IMR-90 (cell line): ENCODE results near the gene CDX2. TPM values are rescaled to one million over a fixed set of nuclear protein-coding genes. Genes with fewer than 3 reads are reported as not detected.

Experiments used
- ATAC-seq: fragments of 200-7000 bp; cut with Tn5 transposase; 2 replicates; pipeline ENCODE4 v1.9.1; 2020; ENCODE audit warnings: low read depth, mild to moderate bottlenecking, moderate library complexity
- BruUV-seq: library from RNA; stranded (reverse); fragments of 400-500 nt; replicated peaks from 2 replicates; lab custom pipeline; 2021; lab: Mats Ljungman, UMichigan
- CTCF ChIA-PET: fragments of 300-600 bp; formaldehyde crosslinking; extraction: SDS; loops from one replicate; lab custom pipeline; 2021; ENCODE audit warnings: antibody characterized with exemption; lab: Yijun Ruan, JAX
- POLR2A ChIA-PET: fragments of 300-600 bp; sonication (Branson Sonifier 250); formaldehyde crosslinking; loops from one replicate; lab custom pipeline; 2022; ENCODE audit warnings: antibody characterized with exemption; ENCODE audit not compliant: unreplicated experiment; lab: Charles Lee
- DNase-seq: peaks from one replicate; pipeline ENCODE4 v3.0.0; 2013
- H2AFZ ChIP-seq: replicated peaks from 2 replicates; pipeline ENCODE3; 2013; ENCODE audit warnings: low read length, mild to moderate bottlenecking; ENCODE audit not compliant: poor library complexity
- H2AK5ac ChIP-seq: 2 replicates; pipeline ENCODE4 v1.6.1; 2013; ENCODE audit warnings: low read depth, low read length, inconsistent platforms
- H2AK9ac ChIP-seq: replicated peaks from 2 replicates; pipeline ENCODE3; 2013; ENCODE audit warnings: mild to moderate bottlenecking, low read depth, low read length, moderate library complexity; ENCODE audit not compliant: poor library complexity
- H2BK120ac ChIP-seq: 2 replicates; pipeline ENCODE4 v1.6.1; 2013; ENCODE audit warnings: low read depth, low read length, inconsistent platforms
- H2BK15ac ChIP-seq: 3 replicates; pipeline ENCODE4 v1.6.1; 2013; ENCODE audit warnings: low read depth, low read length, inconsistent platforms
- H2BK20ac ChIP-seq: 2 replicates; pipeline ENCODE4 v1.6.1; 2013; ENCODE audit warnings: low read depth, mild to moderate bottlenecking, inconsistent platforms, low read length, moderate library complexity
- H2BK5ac ChIP-seq: 2 replicates; pipeline ENCODE4 v1.6.1; 2013; ENCODE audit warnings: mild to moderate bottlenecking, low read depth, low read length, inconsistent platforms; ENCODE audit not compliant: poor library complexity, severe bottlenecking
- H3K14ac ChIP-seq: replicated peaks from 2 replicates; pipeline ENCODE4 v1.6.1; 2013; ENCODE audit warnings: low read depth, low read length, inconsistent platforms
- H3K18ac ChIP-seq: 2 replicates; pipeline ENCODE4 v1.6.1; 2013; ENCODE audit warnings: low read depth, low read length, control low read depth
- H3K23ac ChIP-seq: 2 replicates; pipeline ENCODE4 v1.6.1; 2013; ENCODE audit warnings: low read depth, low read length, inconsistent platforms
- H3K27ac ChIP-seq: 2 replicates; pipeline ENCODE4 v1.5.1; 2013; ENCODE audit warnings: mild to moderate bottlenecking, control low read depth, low read length; ENCODE audit not compliant: insufficient read depth
- H3K27me3 ChIP-seq: 2 replicates; pipeline ENCODE4 v1.6.1; 2013; ENCODE audit warnings: low read length; ENCODE audit not compliant: control insufficient read depth, insufficient read depth
- H3K36me3 ChIP-seq: 2 replicates; pipeline ENCODE4 v1.6.1; 2013; ENCODE audit warnings: low read length, mixed read lengths; ENCODE audit not compliant: control insufficient read depth, insufficient read depth
- H3K4ac ChIP-seq: 2 replicates; pipeline ENCODE4 v1.6.1; 2013; ENCODE audit warnings: low read depth, low read length, inconsistent platforms
- H3K4me1 ChIP-seq: 2 replicates; pipeline ENCODE4 v1.6.1; 2013; ENCODE audit warnings: low read length, mixed read lengths; ENCODE audit not compliant: control insufficient read depth, insufficient read depth
- H3K4me2 ChIP-seq: 2 replicates; pipeline ENCODE4 v1.6.1; 2013; ENCODE audit warnings: low read depth, mild to moderate bottlenecking, control low read depth, low read length, moderate library complexity
- H3K4me3 ChIP-seq: 2 replicates; pipeline ENCODE4 v1.5.1; 2013; ENCODE audit warnings: low read depth, mild to moderate bottlenecking, control low read depth, low read length, moderate library complexity; ENCODE audit not compliant: insufficient read depth
- H3K56ac ChIP-seq: 2 replicates; pipeline ENCODE4 v1.6.1; 2013; ENCODE audit warnings: low read length, inconsistent platforms; ENCODE audit not compliant: insufficient read depth; ENCODE audit errors: extremely low read depth
- H3K79me1 ChIP-seq, 2 experiments: 2 replicates each; pipeline ENCODE4 v1.6.1; 2013; ENCODE audit warnings: low read length in 2 of 2, inconsistent platforms in 1 of 2, low read depth in 1 of 2
- H3K9ac ChIP-seq: 2 replicates; pipeline ENCODE4 v1.6.1; 2013; ENCODE audit warnings: low read depth, low read length, control low read depth
- H3K9me1 ChIP-seq: 2 replicates; pipeline ENCODE4 v1.6.1; 2013; ENCODE audit warnings: low read length, inconsistent platforms; ENCODE audit not compliant: insufficient read depth
- H3K9me3 ChIP-seq: 2 replicates; pipeline ENCODE4 v1.6.1; 2013; ENCODE audit warnings: low read length; ENCODE audit not compliant: control insufficient read depth, insufficient read depth
- H4K20me1 ChIP-seq: 2 replicates; pipeline ENCODE4 v1.6.1; 2013; ENCODE audit warnings: low read length, inconsistent platforms; ENCODE audit not compliant: insufficient read depth
- H4K5ac ChIP-seq: 2 replicates; pipeline ENCODE4 v1.6.1; 2013; ENCODE audit warnings: mild to moderate bottlenecking, low read depth, low read length, control low read depth
- H4K8ac ChIP-seq, 2 experiments: 2 replicates each; pipeline ENCODE4 v1.6.1; 2013; ENCODE audit warnings: low read depth in 2 of 2, low read length in 2 of 2, control low read depth in 1 of 2, inconsistent platforms in 1 of 2
- H4K91ac ChIP-seq: 2 replicates; pipeline ENCODE4 v1.6.1; 2013; ENCODE audit warnings: low read depth, low read length, inconsistent platforms; ENCODE audit not compliant: insufficient read depth
- BHLHE40 ChIP-seq: fragments of 150-350 bp; IDR thresholded peaks from 2 replicates; pipeline ENCODE4 v1.6.1; 2016; ENCODE audit warnings: mild to moderate bottlenecking, low read depth, low read length
- CEBPB ChIP-seq: IDR thresholded peaks from 2 replicates; pipeline ENCODE4 v1.6.1; 2012; ENCODE audit warnings: low read depth, low read length, improper control_type of control experiment
- CHD1 ChIP-seq: IDR thresholded peaks from 2 replicates; pipeline ENCODE4 v1.6.1; 2012; ENCODE audit warnings: low read depth, low read length, improper control_type of control experiment
- ELK1 ChIP-seq: fragments of 150-350 bp; IDR thresholded peaks from 2 replicates; pipeline ENCODE4 v1.6.1; 2016; ENCODE audit warnings: low read depth, mild to moderate bottlenecking, low read length, moderate library complexity, borderline replicate concordance
- FOS ChIP-seq: fragments of 150-350 bp; IDR thresholded peaks from 2 replicates; pipeline ENCODE4 v1.6.1; 2016; ENCODE audit warnings: low read depth, low read length
- MAFK ChIP-seq: IDR thresholded peaks from 2 replicates; pipeline ENCODE4 v1.6.1; 2012; ENCODE audit warnings: low read depth, low read length, improper control_type of control experiment
- MAZ ChIP-seq: IDR thresholded peaks from 2 replicates; pipeline ENCODE4 v1.6.1; 2012; ENCODE audit warnings: low read depth, mild to moderate bottlenecking, low read length, improper control_type of control experiment, moderate library complexity, borderline replicate concordance
- MXI1 ChIP-seq: IDR thresholded peaks from 2 replicates; pipeline ENCODE4 v1.6.1; 2012; ENCODE audit warnings: low read depth, mild to moderate bottlenecking, low read length, moderate library complexity, borderline replicate concordance
- NFE2L2 ChIP-seq: fragments of 150-350 bp; IDR thresholded peaks from 2 replicates; pipeline ENCODE4 v1.6.1; 2016; ENCODE audit warnings: low read depth, mild to moderate bottlenecking, low read length
- POLR2A ChIP-seq: IDR thresholded peaks from 2 replicates; pipeline ENCODE4 v1.6.1; 2012; ENCODE audit warnings: mild to moderate bottlenecking, low read depth, low read length
- RAD21 ChIP-seq: IDR thresholded peaks from 2 replicates; pipeline ENCODE4 v1.6.1; 2012; ENCODE audit warnings: low read length, improper control_type of control experiment
- RCOR1 ChIP-seq: IDR thresholded peaks from 2 replicates; pipeline ENCODE4 v1.6.1; 2012; ENCODE audit warnings: mild to moderate bottlenecking, low read length, improper control_type of control experiment; ENCODE audit not compliant: insufficient replicate concordance
- RFX5 ChIP-seq: IDR thresholded peaks from 2 replicates; pipeline ENCODE4 v1.8.0; 2012; ENCODE audit warnings: low read depth, mild to moderate bottlenecking, low read length, moderate library complexity
- SMC3 ChIP-seq: fragments of 150-350 bp; IDR thresholded peaks from 2 replicates; pipeline ENCODE4 v1.6.1; 2016; ENCODE audit warnings: low read depth, mild to moderate bottlenecking, antibody characterized with exemption, low read length, moderate library complexity
- WGBS, 2 experiments: methylation state at CpG; one replicate each; pipeline versions ENCODE4 v1.1.5 to v1.1.7; 2013; ENCODE audit warnings: missing lambda C conversion rate in 2 of 2; ENCODE audit not compliant: insufficient read length in 1 of 2; ENCODE audit errors: extremely low coverage in 2 of 2; 5-methylcytosine and 5-hydroxymethylcytosine counted together
- dilution Hi-C: fragments of 300-500 bp; cut with HindIII; formaldehyde crosslinking; loops from one replicate; pipeline ENCODE4 v1.14.3; 2018; ENCODE audit warnings: low sequenced_read_pairs; ENCODE audit not compliant: unreplicated experiment
- in situ Hi-C: fragments of 300-500 bp; cut with MboI; formaldehyde crosslinking; loops from 3 replicates; pipeline ENCODE4 v1.14.3; 2019; ENCODE audit warnings: low sequenced_read_pairs, inconsistent platforms, mixed read lengths
- intact Hi-C: fragments of 100-400 bp; cut with micrococcal nuclease; formaldehyde crosslinking; loops from 2 replicates; pipeline ENCODE4 v1.10.0; 2022
- polyA plus RNA-seq, 3 experiments: library from polyadenylated mRNA; depleted of rRNA; stranded (reverse); fragments of >200 nt; gene quantifications; 2 replicates each; pipeline ENCODE4 v1.2.3, GENCODE V29; 2012; ENCODE audit warnings: low replicate concordance in 1 of 3
- total RNA-seq: library from RNA; depleted of rRNA; stranded (reverse); fragments of >200 nt; gene quantifications from 2 replicates; pipeline ENCODE4 v1.2.3, GENCODE V29; 2012
- TF ChIP-seq, protein P1 (sequence below): fragments of 150-350 bp; IDR thresholded peaks from 2 replicates; pipeline ENCODE4 v1.6.1; 2017; ENCODE audit warnings: mild to moderate bottlenecking, antibody characterized with exemption, low read length, low read depth
- TF ChIP-seq, protein P2 (sequence below): conservative IDR thresholded peaks from 2 replicates; pipeline ENCODE4 v1.5.1; 2012; ENCODE audit warnings: mild to moderate bottlenecking, low read depth, low read length, improper control_type of control experiment

Gene CDX2
- total and polyA plus RNA-seq, 2 of the 4 experiments (the other 2 are of a cell fraction), result not detected

DNA sequence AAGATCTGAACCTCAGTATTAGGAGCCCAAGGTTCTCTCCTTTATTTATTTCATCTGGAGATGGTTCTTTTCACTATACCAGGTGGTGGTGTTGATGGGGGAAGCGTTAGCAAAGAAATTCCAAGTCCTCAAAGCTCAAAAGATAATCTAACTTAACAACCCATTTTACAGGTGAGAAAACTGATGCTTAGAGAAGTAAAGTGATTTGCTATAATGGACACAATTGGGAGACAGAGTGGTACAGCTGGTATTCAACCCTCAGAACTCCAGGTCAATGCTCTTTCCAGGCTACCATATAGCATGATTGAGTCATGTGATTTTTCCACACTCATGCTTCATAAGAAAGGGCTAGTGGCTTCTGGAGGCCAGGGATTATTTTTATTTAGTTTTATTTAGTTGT, 44.4 kb upstream of the CDX2 start:
- no peaks in the 10 kb centered on the region for H3K36me3 ChIP-seq
- no peak overlapping the region for H3K4me3 ChIP-seq
- no peak overlapping the region for H3K23ac ChIP-seq
- H3K9ac ChIP-seq, result no peak overlapping the region
- no peak overlapping the region for H3K4ac ChIP-seq
- no peak overlapping the region for H2BK5ac ChIP-seq
- H2BK15ac ChIP-seq, result no peak overlapping the region
- H3K27ac ChIP-seq, result no peak overlapping the region
- no peak overlapping the region for H2BK120ac ChIP-seq
- peaks cover 3% of the 10 kb centered on the region for H3K27me3 ChIP-seq
- dilution Hi-C loops, result no loop called here
- H2AK5ac ChIP-seq, result no peak overlapping the region
- no peak overlapping the region for H3K14ac ChIP-seq
- in situ Hi-C loops, result no loop called here
- ATAC-seq (no peak), DNase-seq (no peak)
- H4K5ac ChIP-seq, result no peak overlapping the region
- H4K8ac ChIP-seq, result no peak overlapping the region
- H3K79me1 ChIP-seq, result no peaks in the 10 kb centered on the region
- H4K20me1 ChIP-seq, result no peaks in the 10 kb centered on the region
- no peaks in the 10 kb centered on the region for H3K4me1 ChIP-seq
- no peak overlapping the region for H3K56ac ChIP-seq
- no peaks in the 10 kb centered on the region for H3K9me3 ChIP-seq
- TF ChIP-seq, protein P1, sequence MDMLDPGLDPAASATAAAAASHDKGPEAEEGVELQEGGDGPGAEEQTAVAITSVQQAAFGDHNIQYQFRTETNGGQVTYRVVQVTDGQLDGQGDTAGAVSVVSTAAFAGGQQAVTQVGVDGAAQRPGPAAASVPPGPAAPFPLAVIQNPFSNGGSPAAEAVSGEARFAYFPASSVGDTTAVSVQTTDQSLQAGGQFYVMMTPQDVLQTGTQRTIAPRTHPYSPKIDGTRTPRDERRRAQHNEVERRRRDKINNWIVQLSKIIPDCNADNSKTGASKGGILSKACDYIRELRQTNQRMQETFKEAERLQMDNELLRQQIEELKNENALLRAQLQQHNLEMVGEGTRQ, result no peak
- no peak for TF ChIP-seq RCOR1
- TF ChIP-seq SMC3, result no peak
- TF ChIP-seq POLR2A, result no peak
- no peak for TF ChIP-seq BHLHE40
- TF ChIP-seq, protein P2, sequence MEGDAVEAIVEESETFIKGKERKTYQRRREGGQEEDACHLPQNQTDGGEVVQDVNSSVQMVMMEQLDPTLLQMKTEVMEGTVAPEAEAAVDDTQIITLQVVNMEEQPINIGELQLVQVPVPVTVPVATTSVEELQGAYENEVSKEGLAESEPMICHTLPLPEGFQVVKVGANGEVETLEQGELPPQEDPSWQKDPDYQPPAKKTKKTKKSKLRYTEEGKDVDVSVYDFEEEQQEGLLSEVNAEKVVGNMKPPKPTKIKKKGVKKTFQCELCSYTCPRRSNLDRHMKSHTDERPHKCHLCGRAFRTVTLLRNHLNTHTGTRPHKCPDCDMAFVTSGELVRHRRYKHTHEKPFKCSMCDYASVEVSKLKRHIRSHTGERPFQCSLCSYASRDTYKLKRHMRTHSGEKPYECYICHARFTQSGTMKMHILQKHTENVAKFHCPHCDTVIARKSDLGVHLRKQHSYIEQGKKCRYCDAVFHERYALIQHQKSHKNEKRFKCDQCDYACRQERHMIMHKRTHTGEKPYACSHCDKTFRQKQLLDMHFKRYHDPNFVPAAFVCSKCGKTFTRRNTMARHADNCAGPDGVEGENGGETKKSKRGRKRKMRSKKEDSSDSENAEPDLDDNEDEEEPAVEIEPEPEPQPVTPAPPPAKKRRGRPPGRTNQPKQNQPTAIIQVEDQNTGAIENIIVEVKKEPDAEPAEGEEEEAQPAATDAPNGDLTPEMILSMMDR, result no peak
- TF ChIP-seq CEBPB, result no peak
- TF ChIP-seq MAFK, result no peak
- no peak for TF ChIP-seq RAD21
- TF ChIP-seq MXI1, result no peak
- no peak for TF ChIP-seq FOS
- TF ChIP-seq NFE2L2, result no peak
- no peak for TF ChIP-seq ELK1
- TF ChIP-seq MAZ, result no peak
- TF ChIP-seq RFX5, result no peak
- TF ChIP-seq CHD1, result no peak
- ChIA-PET POLR2A (no interaction called here), CTCF (no interaction called here)
- 0 out of 2 replicates have a peak, but pooled peaks cover 4% of the 10 kb centered on the region for H3K9me1 ChIP-seq
- no peak overlapping the region for H3K18ac ChIP-seq
- no peak overlapping the region for H2AFZ ChIP-seq
- no peak overlapping the region for H4K91ac ChIP-seq
- WGBS, 2 experiments, result no CpG with 5 or more reads among the region's 1 CpG
- no peak overlapping the region for H3K4me2 ChIP-seq
- no peak overlapping the region for H2BK20ac ChIP-seq
- H2AK9ac ChIP-seq, result no peak overlapping the region
- BruUV-seq, result no TSS peak
- intact Hi-C loops, result no loop called here
